WTC11 (cell line): Measurements from ENCODE around the gene RPL21. TPM values are rescaled to one million over a fixed set of nuclear protein-coding genes. Genes with fewer than 3 reads are reported as not detected.

Source experiments
- ATAC-seq: fragments of 200-7000 bp; cut with Tn5 transposase; 2 replicates; pipeline ENCODE4 v1.10.0; 2021; ENCODE audit warnings: mild to moderate bottlenecking, moderate library complexity
- CTCF ChIA-PET: fragments of 300-600 bp; sonication (Branson Sonifier 250); formaldehyde crosslinking; loops from one replicate; lab custom pipeline; 2021; ENCODE audit warnings: antibody characterized with exemption; lab: Charles Lee
- POLR2A ChIA-PET: fragments of 350-600 bp; sonication (Branson Sonifier 250); formaldehyde crosslinking; loops from one replicate; lab custom pipeline; 2021; ENCODE audit warnings: antibody characterized with exemption; lab: Charles Lee
- DNase-seq: peaks from one replicate; pipeline ENCODE4 v3.0.0; 2021; ENCODE audit warnings: low spot score
- H3K27ac Mint-ChIP-seq: 2 replicates; pipeline ENCODE4 v1.8.0; 2021; ENCODE audit warnings: mixed read lengths
- H3K27me3 Mint-ChIP-seq: 2 replicates; pipeline ENCODE4 v1.8.0; 2021; ENCODE audit warnings: low read depth, mild to moderate bottlenecking, moderate library complexity, mixed read lengths
- H3K36me3 Mint-ChIP-seq: 2 replicates; pipeline ENCODE4 v1.8.0; 2021; ENCODE audit warnings: mixed read lengths
- H3K4me1 Mint-ChIP-seq: 2 replicates; pipeline ENCODE4 v1.8.0; 2022; ENCODE audit warnings: mixed read lengths
- H3K4me3 Mint-ChIP-seq: 2 replicates; pipeline ENCODE4 v1.8.0; 2021; ENCODE audit warnings: mild to moderate bottlenecking, moderate library complexity, mixed read lengths
- H3K9me3 Mint-ChIP-seq: 2 replicates; pipeline ENCODE4 v1.8.0; 2021; ENCODE audit warnings: mixed read lengths
- AR ChIP-seq: fragments of 250-450 bp; sonication (Bioruptor Pico); IDR thresholded peaks from 2 replicates; pipeline ENCODE4 v1.9.0; 2021; ENCODE audit warnings: mild to moderate bottlenecking
- EMX1 ChIP-seq: fragments of 250-450 bp; sonication (Bioruptor Pico); IDR thresholded peaks from 2 replicates; pipeline ENCODE4 v1.8.0; 2021; ENCODE audit warnings: mild to moderate bottlenecking
- ERG ChIP-seq: fragments of 250-450 bp; sonication (Bioruptor Pico); IDR thresholded peaks from 2 replicates; pipeline ENCODE4 v1.8.0; 2021; ENCODE audit warnings: mild to moderate bottlenecking
- HMGXB4 ChIP-seq: sonication (generic); formaldehyde crosslinking; IDR thresholded peaks from 2 replicates; pipeline ENCODE4 v1.8.1; 2023; ENCODE audit warnings: mild to moderate bottlenecking, moderate library complexity, missing genetic modification reagents
- NFATC4 ChIP-seq: fragments of 250-450 bp; sonication (Bioruptor Pico); IDR thresholded peaks from 2 replicates; pipeline ENCODE4 v1.9.0; 2021; ENCODE audit warnings: mild to moderate bottlenecking
- PRRX2 ChIP-seq: fragments of 250-450 bp; sonication (Bioruptor Pico); IDR thresholded peaks from 2 replicates; pipeline ENCODE4 v1.8.0; 2021; ENCODE audit warnings: mild to moderate bottlenecking
- ZMAT4 ChIP-seq: fragments of 250-450 bp; sonication (Bioruptor Pico); IDR thresholded peaks from 2 replicates; pipeline ENCODE4 v1.9.0; 2021; ENCODE audit warnings: mild to moderate bottlenecking
- ZNF263 ChIP-seq: sonication (generic); formaldehyde crosslinking; IDR thresholded peaks from 2 replicates; pipeline ENCODE4 v1.8.1; 2022; ENCODE audit warnings: low read depth, mild to moderate bottlenecking, moderate library complexity, missing genetic modification reagents
- ZNF317 ChIP-seq: sonication (generic); formaldehyde crosslinking; IDR thresholded peaks from 2 replicates; pipeline ENCODE4 v1.8.1; 2023; ENCODE audit warnings: low read depth, mild to moderate bottlenecking, moderate library complexity, missing genetic modification reagents, borderline replicate concordance
- ZNF416 ChIP-seq: fragments of 250-450 bp; sonication (Bioruptor Pico); IDR thresholded peaks from 2 replicates; pipeline ENCODE4 v1.9.0; 2021; ENCODE audit warnings: mild to moderate bottlenecking, inconsistent platforms
- ZNF532 ChIP-seq: fragments of 250-450 bp; sonication (Bioruptor Pico); IDR thresholded peaks from 2 replicates; pipeline ENCODE4 v1.9.0; 2021; ENCODE audit warnings: mild to moderate bottlenecking, borderline replicate concordance
- ZNF671 ChIP-seq: fragments of 250-450 bp; sonication (Bioruptor Pico); IDR thresholded peaks from 2 replicates; pipeline ENCODE4 v1.8.0; 2021; ENCODE audit warnings: mild to moderate bottlenecking
- total RNA-seq: library from RNA; stranded (reverse); gene quantifications from 3 replicates; pipeline ENCODE4 v1.2.3, GENCODE V29; 2021

Gene RPL21
- total RNA-seq, 1 experiment from 2014 or later = 1,082 TPM

GRCh38 chr13:27257648-27258253 lies 6.4 kb downstream of the RPL21 start:
- Mint-ChIP-seq H3K4me1 (peaks cover 43% of the 10 kb centered on the region), H3K27me3 (no peaks in the 10 kb centered on the region), H3K9me3 (no peaks in the 10 kb centered on the region), H3K4me3 (no peak overlapping the region)
- DNase-seq = no peak
- TF ChIP-seq EMX1 (CRISPR knock-in tag) = peak; percentile 78
- peak; percentile 75 for TF ChIP-seq ZNF671 (CRISPR knock-in tag)
- no peak for TF ChIP-seq HMGXB4 (CRISPR knock-in tag)
- TF ChIP-seq NFATC4 (CRISPR knock-in tag) = peak; percentile 75
- TF ChIP-seq ZMAT4 (CRISPR knock-in tag) = 0 out of 2 replicates have a peak, but pooled peaks have one; percentile 16
- no peak for TF ChIP-seq ZNF317
- TF ChIP-seq AR (CRISPR knock-in tag) = peak; percentile 84
- peak; percentile 14; the same call in 1 of the 2 replicates for TF ChIP-seq ZNF532 (CRISPR knock-in tag)
- TF ChIP-seq ERG (CRISPR knock-in tag) = peak; percentile 77
- TF ChIP-seq PRRX2 (CRISPR knock-in tag) = peak; percentile 92
- TF ChIP-seq ZNF416 (CRISPR knock-in tag) = peak; percentile 63; the same call in 1 of the 2 replicates
- no peak for TF ChIP-seq ZNF263 (CRISPR knock-in tag)
- TF ChIP-seq, all 79 proteins: peak for 9
- Mint-ChIP-seq H3K27ac (peak overlapping the region; percentile 18; the same call in 1 of the 2 replicates), H3K36me3 (peaks cover 58% of the 10 kb centered on the region)
- ChIA-PET POLR2A (interaction anchor here (1.9 kb wide), 1 partner anchor 13 kb away, joined by 4 read pairs; the partner anchor contains the start of gene RASL11A), CTCF (no interaction called here)
- ATAC-seq = peak; percentile 23
